ENCODE measurements around the gene HAVCR1.

Gene HAVCR1

GRCh38 chr5:157063776-157064430 is 5.0 kb upstream of the HAVCR1 start:
- TF ChIP-seq CTCF (IDR thresholded peaks at IDR 0.05) = no peak

GRCh38 chr5:157059891-157060290 is 975 bp upstream of the HAVCR1 start:
- TF ChIP-seq CTCF (IDR thresholded peaks at IDR 0.05) = no peak

GRCh38 chr5:157057459-157058370 is 1.2 kb downstream of the HAVCR1 start:
- TF ChIP-seq CTCF (IDR thresholded peaks at IDR 0.05) = no peak

GRCh38 chr5:157051604-157052245 is 7.2 kb downstream of the HAVCR1 start:
- no peak for TF ChIP-seq CTCF (IDR thresholded peaks at IDR 0.05)

GRCh38 chr5:157050050-157050449 is 8.9 kb downstream of the HAVCR1 start:
- no peak for TF ChIP-seq CTCF (IDR thresholded peaks at IDR 0.05)

GRCh38 chr5:157049605-157050004 is 9.3 kb downstream of the HAVCR1 start:
- TF ChIP-seq CTCF (IDR thresholded peaks at IDR 0.05) = no peak

- no peak for TF ChIP-seq CTCF (IDR thresholded peaks at IDR 0.05)
These were observed 11.0 kb downstream of the HAVCR1 start for GRCh38 chr5:157047898-157048297.
